Activated CD4-positive, alpha-beta T cell treated with anti-CD3 and anti-CD28 coated beads for 36 hours (primary cell): ENCODE results near the gene NOL4L. TPM values are rescaled to one million over a fixed set of nuclear protein-coding genes. Genes with fewer than 3 reads are reported as not detected.

Source experiments
- ATAC-seq: fragments of 200-7000 bp; cut with Tn5 transposase; one replicate; pipeline ENCODE4 v1.10.0; 2021; ENCODE audit warnings: mild to moderate bottlenecking, moderate library complexity
- CTCF ChIA-PET: fragments of 350-600 bp; sonication (Branson Sonifier 250); formaldehyde crosslinking; loops from one replicate; lab custom pipeline; 2021; ENCODE audit warnings: antibody characterized with exemption; lab: Charles Lee
- POLR2A ChIA-PET: fragments of 350-600 bp; sonication (Branson Sonifier 250); formaldehyde crosslinking; loops from one replicate; lab custom pipeline; 2021; ENCODE audit warnings: antibody characterized with exemption, inconsistent platforms; lab: Charles Lee
- DNase-seq: peaks from one replicate; pipeline ENCODE4 v3.0.0-alpha.2; 2020
- H3K27ac Mint-ChIP-seq: one replicate; pipeline ENCODE4 v1.8.0; 2021; ENCODE audit warnings: mixed read lengths
- H3K27me3 Mint-ChIP-seq: one replicate; pipeline ENCODE4 v1.8.0; 2021; ENCODE audit warnings: mixed read lengths
- H3K36me3 Mint-ChIP-seq: one replicate; pipeline ENCODE4 v1.8.0; 2021; ENCODE audit warnings: low read depth, mixed read lengths
- H3K4me1 Mint-ChIP-seq: one replicate; pipeline ENCODE4 v1.8.0; 2021; ENCODE audit warnings: mixed read lengths
- H3K4me3 Mint-ChIP-seq: one replicate; pipeline ENCODE4 v1.8.0; 2021; ENCODE audit warnings: mild to moderate bottlenecking, moderate library complexity, mixed read lengths
- H3K9me3 Mint-ChIP-seq: one replicate; pipeline ENCODE4 v1.8.0; 2021; ENCODE audit warnings: low read depth, mixed read lengths
- intact Hi-C, 2 experiments: fragments of 100-400 bp; cut with DNase I in 1 of 2; cut with micrococcal nuclease in 1 of 2; formaldehyde crosslinking; loops; one replicate each; pipeline versions ENCODE4 v1.14.2 to v1.15.1; 2022 to 2024; cut with DNase I, micrococcal nuclease
- total RNA-seq, 2 experiments: library from RNA; stranded (reverse); gene quantifications; one replicate each; pipeline ENCODE4 v1.2.3, GENCODE V29; 2021

Gene NOL4L
- total RNA-seq, 2 experiments from 2014 or later: 17.3 to 22.0 TPM

GRCh38 chr20:32535953-32536823 is 48.9 kb downstream of the NOL4L start:
- POLR2A ChIA-PET: interaction anchor here (0.6 kb wide), 1 partner anchor 1059 kb away, joined by 4 read pairs; no protein-coding TSS in a partner anchor
- H3K27me3 Mint-ChIP-seq: no peaks in the 10 kb centered on the region
- intact Hi-C loops: loop anchor here (1.0 to 5.0 kb wide), 9 partner anchors 39 to 1151 kb away; partner anchors contain the start of genes ASXL1 (in 1 of the 2), COMMD7 (in 1 of the 2), E2F1 (in 1 of the 2) and PLAGL2 (in 1 of the 2)
- no peaks in the 10 kb centered on the region for H3K9me3 Mint-ChIP-seq
- peaks cover 82% of the 10 kb centered on the region for H3K4me1 Mint-ChIP-seq
- H3K36me3 Mint-ChIP-seq: peaks cover 2% of the 10 kb centered on the region
- peak; percentile 88 for DNase-seq
- CTCF ChIA-PET: interaction anchor here (0.6 to 4.1 kb wide), 3 partner anchors 14 to 117 kb away, joined by 3 to 38 read pairs (median 3); no protein-coding TSS in a partner anchor
- peak; percentile 27 for ATAC-seq
- peak overlapping the region; percentile 95 for H3K27ac Mint-ChIP-seq
- H3K4me3 Mint-ChIP-seq: peak overlapping the region; percentile 72

GRCh38 chr20:32535316-32535952 is 49.7 kb downstream of the NOL4L start:
- ChIA-PET CTCF (interaction anchor here (0.6 to 4.1 kb wide), 4 partner anchors 10 to 43 kb away, joined by 3 to 38 read pairs (median 4); no protein-coding TSS in a partner anchor), POLR2A (interaction anchor here (0.6 to 1.2 kb wide), 2 partner anchors 26 to 130 kb away, joined by 4 to 5 read pairs; no protein-coding TSS in a partner anchor)
- Mint-ChIP-seq H3K36me3 (peaks cover 2% of the 10 kb centered on the region), H3K4me3 (peak overlapping the region; percentile 72), H3K9me3 (no peaks in the 10 kb centered on the region), H3K27me3 (no peaks in the 10 kb centered on the region), H3K4me1 (peaks cover 77% of the 10 kb centered on the region), H3K27ac (peak overlapping the region; percentile 95)
- ATAC-seq (no peak), DNase-seq (peak; percentile 62)
- intact Hi-C loops: loop anchor here (2.0 to 5.0 kb wide), 4 partner anchors 45 to 1152 kb away; partner anchors contain the start of genes COMMD7 (in 1 of the 2) and E2F1 (in 1 of the 2)

DNA sequence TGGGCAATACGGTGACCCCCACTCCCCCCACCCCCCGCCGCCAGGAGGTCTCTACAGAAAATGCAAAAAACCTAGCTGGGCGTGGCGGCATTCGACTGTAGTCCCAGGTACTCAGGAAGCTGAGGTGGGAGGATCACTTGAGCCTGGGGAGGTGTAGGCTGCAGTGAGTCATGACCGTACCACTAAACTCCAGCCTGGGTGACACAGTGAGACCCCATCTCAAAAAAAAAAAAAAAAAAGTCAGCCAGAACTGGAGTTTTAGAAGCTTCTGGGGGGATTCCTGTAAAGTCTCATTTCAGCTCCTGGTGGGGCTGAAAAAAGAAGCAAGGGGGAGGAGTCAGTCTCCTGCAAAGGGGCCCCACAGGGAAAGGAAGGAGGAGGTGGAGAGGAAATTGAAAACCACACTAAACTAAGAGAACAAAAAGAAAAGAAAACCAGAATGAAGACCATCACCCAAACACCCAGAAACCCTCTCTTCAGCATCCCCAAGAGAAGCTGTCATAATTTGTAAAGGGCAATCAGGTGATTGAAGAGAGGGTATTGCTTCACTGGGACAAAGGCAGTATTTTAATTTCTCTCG is 50.4 kb downstream of the NOL4L start:
- peak; percentile 75 for DNase-seq

DNA sequence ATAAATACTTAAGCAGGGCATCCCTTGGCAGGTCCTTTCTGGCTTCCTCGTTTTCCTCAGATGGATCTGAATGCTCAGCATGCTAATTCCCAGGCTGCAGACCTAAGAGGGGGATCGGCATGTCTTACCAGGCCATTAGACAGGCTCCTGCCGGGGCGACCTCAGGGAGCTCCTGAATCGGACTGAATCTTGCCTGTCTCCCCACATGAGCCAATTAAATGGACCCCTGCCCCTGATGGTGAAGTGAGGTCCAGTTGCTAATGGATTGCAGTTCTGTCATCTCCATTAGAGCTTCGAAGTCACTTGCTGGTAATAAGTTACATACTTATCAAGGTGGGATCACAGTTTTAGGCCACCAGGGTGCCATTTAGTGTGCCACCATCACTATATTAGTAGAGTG is 51.4 kb downstream of the NOL4L start:
- intact Hi-C loops: loop anchor here in 1 of 2 experiments (2.0 kb wide), 1 partner anchor 47 kb away; no protein-coding TSS in a partner anchor
- Mint-ChIP-seq H3K27ac (peak overlapping the region; percentile 19), H3K4me3 (peak overlapping the region; percentile 28), H3K27me3 (no peaks in the 10 kb centered on the region), H3K36me3 (no peaks in the 10 kb centered on the region), H3K4me1 (peaks cover 73% of the 10 kb centered on the region), H3K9me3 (no peaks in the 10 kb centered on the region)
- DNase-seq (no peak), ATAC-seq (no peak)
- POLR2A ChIA-PET: no interaction called here
- CTCF ChIA-PET: interaction anchor here (0.6 to 4.1 kb wide), 6 partner anchors 9 to 678 kb away, joined by 3 to 38 read pairs (median 4); no protein-coding TSS in a partner anchor

More for the DNA sequence above, 50.4 kb downstream of the NOL4L start:
- ChIA-PET POLR2A (interaction anchor here (0.6 to 1.2 kb wide), 4 partner anchors 10 to 129 kb away, joined by 3 to 5 read pairs (median 4); no protein-coding TSS in a partner anchor), CTCF (interaction anchor here (0.7 to 4.1 kb wide), 9 partner anchors 8 to 679 kb away, joined by 3 to 38 read pairs (median 3); no protein-coding TSS in a partner anchor)
- H3K27ac Mint-ChIP-seq: peak overlapping the region; percentile 95
- peak; percentile 45 for ATAC-seq
- H3K4me1 Mint-ChIP-seq: peaks cover 73% of the 10 kb centered on the region
- peak overlapping the region; percentile 72 for H3K4me3 Mint-ChIP-seq
- no peaks in the 10 kb centered on the region for H3K9me3 Mint-ChIP-seq
- intact Hi-C loops: loop anchor here (2.0 to 5.0 kb wide), 4 partner anchors 46 to 1153 kb away; partner anchors contain the start of genes COMMD7 (in 1 of the 2) and E2F1 (in 1 of the 2)
- H3K27me3 Mint-ChIP-seq: no peaks in the 10 kb centered on the region
- peaks cover 2% of the 10 kb centered on the region for H3K36me3 Mint-ChIP-seq

- peaks cover 2% of the 10 kb centered on the region for H3K36me3 Mint-ChIP-seq
- no peak overlapping the region for H3K4me3 Mint-ChIP-seq
- intact Hi-C loops: no loop called here
- DNase-seq: no peak
- peaks cover 77% of the 10 kb centered on the region for H3K4me1 Mint-ChIP-seq
- ChIA-PET CTCF (interaction anchor here (0.7 to 4.1 kb wide), 6 partner anchors 10 to 1102 kb away, joined by 3 to 38 read pairs (median 4); no protein-coding TSS in a partner anchor), POLR2A (no interaction called here)
- ATAC-seq: no peak
- H3K27me3 Mint-ChIP-seq: no peaks in the 10 kb centered on the region
- H3K27ac Mint-ChIP-seq: peak overlapping the region; percentile 82
- no peaks in the 10 kb centered on the region for H3K9me3 Mint-ChIP-seq
Measured at GRCh38 chr20:32532246-32532645, 52.9 kb downstream of the NOL4L start.

DNA sequence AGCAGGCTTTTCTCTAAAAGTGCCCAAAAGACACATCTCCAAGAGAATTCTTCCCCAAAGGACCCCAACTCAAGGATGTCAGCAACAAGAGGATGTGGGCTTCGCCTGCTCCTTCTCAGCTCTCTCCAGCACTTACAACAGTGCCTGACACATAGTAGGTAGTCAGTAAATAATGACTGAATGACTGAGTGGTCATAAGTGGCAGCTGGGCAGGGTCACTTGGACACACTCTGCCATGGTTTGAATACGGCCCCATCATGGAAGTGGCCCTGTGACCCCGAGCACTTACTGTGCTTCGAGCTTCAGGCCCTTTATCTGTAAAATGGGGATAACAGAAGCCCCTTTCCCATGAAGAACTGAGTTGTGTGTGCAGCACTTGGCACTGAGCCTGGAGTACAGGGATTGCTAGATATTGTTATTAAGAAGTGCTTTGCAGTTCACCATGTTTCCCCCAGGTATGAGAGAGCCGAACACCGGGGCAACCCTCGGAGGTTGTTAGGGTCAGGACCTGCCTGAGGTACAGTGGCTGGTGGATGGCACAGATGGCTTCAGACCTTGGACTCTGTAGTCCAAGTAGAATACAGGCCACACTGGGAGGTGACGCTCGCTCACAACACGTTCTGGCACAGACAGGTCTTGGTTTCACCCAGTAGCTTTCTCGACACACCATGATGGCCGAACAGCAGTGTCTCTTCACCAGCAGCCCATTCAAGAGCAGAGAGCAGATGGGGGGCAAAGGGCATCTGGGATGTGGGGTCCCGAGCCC is 56.0 kb downstream of the NOL4L start:
- peaks cover 10% of the 10 kb centered on the region for H3K36me3 Mint-ChIP-seq
- H3K27ac Mint-ChIP-seq: peak overlapping the region; percentile 83
- intact Hi-C loops: loop anchor here in 1 of 2 experiments (10.0 kb wide), 1 partner anchor 246 kb away; no protein-coding TSS in a partner anchor
- H3K4me1 Mint-ChIP-seq: peaks cover 85% of the 10 kb centered on the region
- H3K27me3 Mint-ChIP-seq: no peaks in the 10 kb centered on the region
- CTCF ChIA-PET: interaction anchor here (0.7 to 11.1 kb wide), 6 partner anchors 10 to 252 kb away, joined by 3 to 214 read pairs (median 4); no protein-coding TSS in a partner anchor
- POLR2A ChIA-PET: interaction anchor here (0.6 kb wide), 1 partner anchor 98 kb away, joined by 3 read pairs; no protein-coding TSS in a partner anchor
- H3K9me3 Mint-ChIP-seq: no peaks in the 10 kb centered on the region
- DNase-seq (no peak), ATAC-seq (no peak)
- peak overlapping the region; percentile 43 for H3K4me3 Mint-ChIP-seq

DNA sequence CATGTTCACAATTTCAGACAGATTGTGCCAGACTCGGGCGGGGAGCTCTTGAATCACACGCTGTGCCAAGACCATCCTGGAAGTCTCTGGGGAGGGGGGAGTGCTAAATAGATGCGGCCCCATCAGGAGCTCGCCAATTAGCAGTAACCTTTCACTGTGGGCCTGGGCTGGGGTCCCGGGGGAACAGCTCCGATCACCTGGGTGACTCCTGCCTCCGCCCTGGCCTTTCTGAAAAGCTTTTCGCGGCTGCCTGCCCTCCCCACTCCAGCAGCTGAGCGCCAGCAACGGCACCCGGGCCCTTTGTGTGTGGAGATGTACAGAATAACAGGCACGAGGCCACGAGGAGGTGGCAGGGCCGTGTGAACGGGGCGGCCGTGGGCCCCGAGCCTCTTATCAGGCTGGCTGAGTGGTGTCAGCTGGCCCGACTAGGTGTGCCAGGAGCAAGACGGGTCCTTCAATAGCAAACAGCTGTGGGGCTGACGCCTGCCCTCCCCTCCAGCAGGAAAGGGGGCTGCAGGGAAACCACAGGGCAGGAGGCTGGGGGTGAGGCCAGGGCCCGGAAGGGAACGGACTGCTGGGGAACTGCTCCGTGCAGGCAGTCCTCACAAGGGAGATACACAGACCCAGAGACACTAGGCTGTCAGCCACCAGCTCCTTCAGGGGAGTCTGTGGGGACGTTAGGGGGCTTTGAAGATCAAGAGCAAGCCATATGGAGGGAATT is 56.8 kb downstream of the NOL4L start:
- DNase-seq: peak; percentile 59
- Mint-ChIP-seq H3K27ac (peak overlapping the region; percentile 83), H3K4me3 (peak overlapping the region; percentile 43), H3K36me3 (peaks cover 10% of the 10 kb centered on the region), H3K9me3 (no peaks in the 10 kb centered on the region), H3K27me3 (no peaks in the 10 kb centered on the region), H3K4me1 (peaks cover 85% of the 10 kb centered on the region)
- ChIA-PET POLR2A (interaction anchor here (0.6 to 1.2 kb wide), 3 partner anchors 9 to 165 kb away, joined by 3 to 6 read pairs (median 5); no protein-coding TSS in a partner anchor), CTCF (interaction anchor here (0.7 to 11.1 kb wide), 10 partner anchors 11 to 250 kb away, joined by 3 to 214 read pairs (median 4); partner anchors contain the start of gene NOL4L)
- peak; percentile 37 for ATAC-seq
- intact Hi-C loops: loop anchor here in 1 of 2 experiments (10.0 kb wide), 1 partner anchor 246 kb away; no protein-coding TSS in a partner anchor

- DNase-seq (peak; percentile 66), ATAC-seq (no peak)
- peaks cover 10% of the 10 kb centered on the region for H3K36me3 Mint-ChIP-seq
- intact Hi-C loops: loop anchor here in 1 of 2 experiments (10.0 kb wide), 1 partner anchor 247 kb away; no protein-coding TSS in a partner anchor
- no peaks in the 10 kb centered on the region for H3K27me3 Mint-ChIP-seq
- H3K9me3 Mint-ChIP-seq: no peaks in the 10 kb centered on the region
- POLR2A ChIA-PET: interaction anchor here (0.6 to 1.2 kb wide), 4 partner anchors 10 to 415 kb away, joined by 3 to 5 read pairs (median 3); no protein-coding TSS in a partner anchor
- H3K4me1 Mint-ChIP-seq: peaks cover 86% of the 10 kb centered on the region
- peak overlapping the region; percentile 83 for H3K27ac Mint-ChIP-seq
- CTCF ChIA-PET: interaction anchor here (0.6 to 11.1 kb wide), 11 partner anchors 12 to 251 kb away, joined by 3 to 214 read pairs (median 3); partner anchors contain the start of gene NOL4L
- peak overlapping the region; percentile 43 for H3K4me3 Mint-ChIP-seq
Measured at GRCh38 chr20:32527447-32528055, 57.6 kb downstream of the NOL4L start.
